Right lobe of liver (tissue), 6 donors: ENCODE measurements around the gene ETF1. TPM values are rescaled to one million over a fixed set of nuclear protein-coding genes. Genes with fewer than 3 reads are reported as not detected.
A peak's percentile ranks its signal among the peaks of the same experiment; 100 is the strongest.

Source experiments
- ATAC-seq, 4 donors: fragments of 200-7000 bp; cut with Tn5 transposase; one replicate each; pipeline ENCODE4 v1.9.1; 2020; ENCODE audit warnings: mild to moderate bottlenecking in 4 of 4, moderate library complexity in 4 of 4
- DNase-seq, 3 donors: peaks; one replicate each; pipeline ENCODE4 v3.0.0-alpha.2; 2020
- H3K27ac ChIP-seq, 3 donors: fragments of 200-600 bp; one replicate each; pipeline ENCODE4 v1.8.0; 2022
- H3K27me3 ChIP-seq, 2 donors: fragments of 200-600 bp; one replicate each; pipeline ENCODE4 v1.8.0; 2022
- H3K36me3 ChIP-seq, 4 donors: fragments of 200-600 bp; sonication (generic) in 1 of 4; one replicate each; pipeline versions ENCODE4 v1.5.1 to v1.8.0; 2017 to 2022; ENCODE audit warnings: control low read depth in 1 of 4
- H3K4me1 ChIP-seq, 4 donors: fragments of 200-600 bp; sonication (generic) in 1 of 4; one replicate each; pipeline versions ENCODE4 v1.5.1 to v1.8.0; 2017 to 2022; ENCODE audit warnings: control low read depth in 1 of 4
- H3K4me3 ChIP-seq, 3 donors: fragments of 200-600 bp; one replicate each; pipeline ENCODE4 v1.8.0; 2022
- H3K9me3 ChIP-seq, 4 donors: fragments of 200-600 bp; sonication (generic) in 1 of 4; one replicate each; pipeline versions ENCODE4 v1.5.1 to v1.8.0; 2017 to 2022; ENCODE audit warnings: control low read depth in 1 of 4
- CTCF ChIP-seq, 4 donors: fragments of 200-600 bp in 3 of 4; fragments of 450-650 bp in 1 of 4; IDR thresholded peaks; one replicate each; pipeline versions ENCODE4 v1.5.1 to v1.8.0; 2016 to 2022; ENCODE audit warnings: antibody characterized with exemption in 4 of 4, mild to moderate bottlenecking in 2 of 4
- POLR2A ChIP-seq: fragments of 450-650 bp; IDR thresholded peaks from one replicate; pipeline ENCODE4 v1.6.1; 2017; ENCODE audit warnings: antibody characterized with exemption, mild to moderate bottlenecking
- WGBS: methylation state at CpG from one replicate; pipeline ENCODE4 v1.1.6; 2018; ENCODE audit warnings: low coverage, low lambda C conversion rate; ENCODE audit not compliant: insufficient coverage; ENCODE audit errors: missing lambda C conversion rate; 5-methylcytosine and 5-hydroxymethylcytosine counted together
- intact Hi-C, 2 donors: fragments of 100-400 bp; cut with DNase I; formaldehyde crosslinking; loops; one replicate each; pipeline versions ENCODE4 v1.11.2 to v1.14.1; 2022
- total RNA-seq, 6 experiments: library from RNA; depleted of rRNA in 2 of 6; stranded (reverse); fragments of >200 nt in 2 of 6; fragmentation: NEBNext Ultra II Directional in 3 of 6; extraction: Animal tissue kit (Norgen Biotek cat#: 25700) in 3 of 6; gene quantifications; one replicate each; pipeline versions ENCODE4 v1.1.0 to v1.2.4, GENCODE V29; 2016 to 2023
- donor health status: DM: no; HTN: yes; CAD: no.
- donor health status: DM: no; HTN: no; CAD: no.
- donor health status: DM: no; HTN: no; CAD: no.
- donor health status: DM: no; HTN: yes; CAD: no.
- donor health status: DM: no; HTN: yes; CAD: no.

Gene ETF1
- total RNA-seq, 6 experiments from 2014 or later = 29.5 to 52.1 (median 39.4) TPM

- Histone ChIP-seq H3K36me3 (no peaks in the 10 kb centered on the region), H3K9me3 (no peaks in the 10 kb centered on the region), H3K4me1 (peaks cover 0 to 15% (median 5%) of the 10 kb centered on the region in 4 donors), H3K4me3 (no peak overlapping the region), H3K27me3 (no peaks in the 10 kb centered on the region), H3K27ac (no peak overlapping the region)
- 57% methylated on average over 4 of the region's 4 CpGs for WGBS
- intact Hi-C loops = no loop called here
- DNase-seq = no peak
- ATAC-seq = no peak
- no peak for TF ChIP-seq CTCF (IDR thresholded peaks at IDR 0.05)
Measured at GRCh38 chr5:138498376-138498775, 44.7 kb downstream of the ETF1 start.

- no peak for TF ChIP-seq CTCF (IDR thresholded peaks at IDR 0.05)
- no peak for TF ChIP-seq POLR2A
- ATAC-seq = no peak
- no peak for DNase-seq
- no peak overlapping the region for H3K4me3 ChIP-seq
- H3K36me3 ChIP-seq = no peaks in the 10 kb centered on the region
- H3K27me3 ChIP-seq = no peaks in the 10 kb centered on the region
- H3K27ac ChIP-seq = no peak overlapping the region
- WGBS = 65% methylated on average over 6 of the region's 7 CpGs
- intact Hi-C loops = no loop called here
- peaks cover 0 to 19% (median 7%) of the 10 kb centered on the region in 4 donors for H3K4me1 ChIP-seq
- no peaks in the 10 kb centered on the region for H3K9me3 ChIP-seq
Measured at GRCh38 chr5:138495351-138495750, 47.7 kb downstream of the ETF1 start.

GRCh38 chr5:138492560-138493045 is 50.4 kb downstream of the ETF1 start:
- intact Hi-C loops = no loop called here
- Histone ChIP-seq H3K27me3 (no peaks in the 10 kb centered on the region), H3K27ac (peak overlapping the region; percentile 38 to 96 (median 95)), H3K36me3 (no peaks in the 10 kb centered on the region), H3K4me3 (peak overlapping the region; percentile 53 to 76 (median 63)), H3K4me1 (peaks cover 0 to 19% (median 7%) of the 10 kb centered on the region in 4 donors), H3K9me3 (no peaks in the 10 kb centered on the region)
- TF ChIP-seq POLR2A (no peak), CTCF (IDR thresholded peaks at IDR 0.05) (no peak)
- peak in 2 of 4 donors; percentile 2 to 5 for ATAC-seq
- 29% methylated on average over 9 of the region's 10 CpGs for WGBS
- no peak for DNase-seq

GRCh38 chr5:138491669-138492559 is 51.1 kb downstream of the ETF1 start:
- Histone ChIP-seq H3K36me3 (no peaks in the 10 kb centered on the region), H3K4me3 (peak overlapping the region; percentile 60 to 76 (median 63)), H3K4me1 (peaks cover 0 to 19% (median 7%) of the 10 kb centered on the region in 4 donors), H3K27me3 (no peaks in the 10 kb centered on the region), H3K9me3 (no peaks in the 10 kb centered on the region), H3K27ac (peak overlapping the region; percentile 38 to 96 (median 95))
- 40% methylated on average over 1 of the region's 93 CpGs for WGBS
- peak; percentile 85 to 90 (median 87) for ATAC-seq
- TF ChIP-seq CTCF (IDR thresholded peaks at IDR 0.05) (no peak), POLR2A (peak; percentile 88)
- intact Hi-C loops = no loop called here
- DNase-seq = peak; percentile 95 to 97 (median 96)
